HG02571 (cell line): ENCODE results near the gene INCA1.
"Not testable (repeated sequence)": the region's sequence is repeated elsewhere in the genome, so short reads cannot be mapped to it uniquely, and the experiment has no call there.

Source experiments
- ATAC-seq: cut with Tn5 transposase; IDR thresholded peaks from one replicate; pipeline ENCODE4 v1.9.1; 2021; ENCODE audit warnings: mild to moderate bottlenecking, moderate library complexity; ENCODE audit not compliant: unreplicated experiment

The INCA1 gene, protein sequence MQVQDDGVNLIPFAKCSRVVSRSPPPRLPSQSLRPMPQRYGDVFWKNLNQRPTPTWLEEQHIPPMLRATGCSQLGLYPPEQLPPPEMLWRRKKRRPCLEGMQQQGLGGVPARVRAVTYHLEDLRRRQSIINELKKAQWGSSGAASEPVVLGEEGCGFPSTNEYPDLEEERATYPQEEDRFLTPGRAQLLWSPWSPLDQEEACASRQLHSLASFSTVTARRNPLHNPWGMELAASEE

DNA sequence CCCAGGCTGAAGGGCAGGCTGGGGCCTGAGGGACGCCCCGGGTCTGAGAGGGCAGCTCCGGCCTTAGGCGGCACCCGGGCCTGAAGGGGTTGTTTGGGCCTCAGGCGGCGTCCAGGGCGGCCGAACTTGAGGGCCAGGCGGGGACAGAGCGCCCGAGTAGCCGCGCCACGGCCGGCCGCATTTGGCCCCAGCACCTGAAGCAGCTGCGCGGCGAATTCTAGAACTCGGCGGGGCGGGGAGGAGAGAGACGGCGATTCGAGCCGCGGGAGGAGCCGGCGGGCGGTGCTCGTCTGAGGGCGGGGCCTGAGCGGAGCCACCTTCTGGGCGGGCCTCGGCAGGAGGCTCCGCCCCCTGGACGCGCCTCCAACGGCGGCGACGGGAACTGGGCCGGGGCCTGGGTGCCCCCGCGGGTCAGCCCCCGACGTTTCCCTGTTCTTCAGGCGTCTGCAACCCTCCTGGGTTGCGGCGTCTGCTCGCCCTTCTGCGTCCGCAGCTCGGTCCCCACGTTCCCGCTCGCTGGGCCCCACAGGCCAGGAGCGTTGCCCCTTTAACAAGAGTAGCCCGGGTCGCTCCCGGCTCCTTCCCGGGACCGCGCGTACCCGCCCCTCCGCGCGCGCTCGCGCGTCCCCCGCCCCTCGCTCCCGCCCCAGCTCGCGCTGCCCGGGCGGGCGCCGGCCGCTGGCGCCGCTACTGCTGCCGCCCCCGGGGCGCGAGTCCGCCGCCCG lies at the start of gene INCA1, which contains the start of gene KIF1C:
TSS of gene INCA1 (minus strand) at position 221 of the 725 bp plus-strand sequence. CDS start 3,085 bp downstream, outside the sequence.
TSS of gene KIF1C (plus strand) at position 649 of the 725 bp plus-strand sequence. CDS start 2,297 bp downstream, outside the sequence.
- peak; percentile 74 for ATAC-seq

DNA sequence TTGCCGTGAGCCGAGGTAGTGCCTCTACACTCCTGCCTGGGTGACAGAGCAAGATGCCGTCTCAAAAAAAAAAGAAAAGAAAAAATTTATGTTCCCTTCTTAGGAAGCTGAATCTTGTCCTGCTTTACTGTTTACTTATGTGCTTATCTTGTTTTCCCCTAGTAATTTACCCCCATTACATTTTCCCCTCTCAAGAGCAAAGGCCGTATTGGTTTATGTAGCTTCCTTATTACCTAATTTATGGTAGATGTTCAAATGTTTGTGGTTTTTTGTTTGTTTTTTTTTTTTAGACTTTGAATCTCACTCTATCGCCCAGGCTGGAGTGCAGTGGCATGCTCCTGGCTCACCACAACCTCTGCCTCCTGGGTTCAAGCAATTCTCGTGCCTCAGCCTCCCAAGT lies 48.2 kb upstream of the INCA1 start:
- no peak for ATAC-seq

DNA sequence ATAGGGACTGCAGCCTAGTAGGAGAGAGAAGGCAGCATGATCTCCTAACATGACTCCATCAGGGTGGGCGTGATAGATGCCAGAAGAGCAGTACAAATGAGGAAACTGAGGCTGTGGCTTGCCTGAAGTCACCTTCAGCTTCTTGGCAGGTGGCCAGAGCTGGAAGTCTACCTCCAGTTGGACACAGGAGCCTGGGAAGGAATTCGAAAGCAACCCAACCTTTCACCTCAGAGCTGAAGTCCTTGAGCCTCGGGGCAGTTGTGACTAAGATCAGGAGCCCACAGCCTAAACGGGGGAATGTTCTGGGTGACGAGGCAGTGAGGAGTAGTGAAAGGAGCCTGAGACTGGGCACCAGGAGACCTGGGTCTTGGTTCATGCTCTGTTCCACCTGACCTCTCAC lies 47.3 kb upstream of the INCA1 start:
- no peak for ATAC-seq

DNA sequence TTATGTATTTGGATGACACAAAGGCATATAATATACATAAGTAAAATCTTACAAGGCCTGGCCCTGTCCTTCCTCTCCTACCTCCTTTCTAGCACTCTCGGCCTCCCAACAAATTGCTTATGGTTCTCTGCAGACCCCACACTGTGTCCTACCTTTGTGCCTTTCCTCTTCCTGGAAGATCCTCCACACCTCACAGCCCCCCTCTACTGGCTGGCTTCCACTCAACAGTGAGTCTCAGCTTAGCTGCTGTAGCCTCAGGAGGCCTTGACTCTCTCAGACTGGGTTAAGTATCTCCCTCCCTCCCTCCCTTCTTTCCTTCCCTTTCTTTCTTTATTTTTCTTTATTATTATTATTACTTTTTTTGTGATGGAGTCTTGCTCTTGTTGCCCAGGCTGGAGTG lies 46.2 kb upstream of the INCA1 start:
- ATAC-seq, result no peak

DNA sequence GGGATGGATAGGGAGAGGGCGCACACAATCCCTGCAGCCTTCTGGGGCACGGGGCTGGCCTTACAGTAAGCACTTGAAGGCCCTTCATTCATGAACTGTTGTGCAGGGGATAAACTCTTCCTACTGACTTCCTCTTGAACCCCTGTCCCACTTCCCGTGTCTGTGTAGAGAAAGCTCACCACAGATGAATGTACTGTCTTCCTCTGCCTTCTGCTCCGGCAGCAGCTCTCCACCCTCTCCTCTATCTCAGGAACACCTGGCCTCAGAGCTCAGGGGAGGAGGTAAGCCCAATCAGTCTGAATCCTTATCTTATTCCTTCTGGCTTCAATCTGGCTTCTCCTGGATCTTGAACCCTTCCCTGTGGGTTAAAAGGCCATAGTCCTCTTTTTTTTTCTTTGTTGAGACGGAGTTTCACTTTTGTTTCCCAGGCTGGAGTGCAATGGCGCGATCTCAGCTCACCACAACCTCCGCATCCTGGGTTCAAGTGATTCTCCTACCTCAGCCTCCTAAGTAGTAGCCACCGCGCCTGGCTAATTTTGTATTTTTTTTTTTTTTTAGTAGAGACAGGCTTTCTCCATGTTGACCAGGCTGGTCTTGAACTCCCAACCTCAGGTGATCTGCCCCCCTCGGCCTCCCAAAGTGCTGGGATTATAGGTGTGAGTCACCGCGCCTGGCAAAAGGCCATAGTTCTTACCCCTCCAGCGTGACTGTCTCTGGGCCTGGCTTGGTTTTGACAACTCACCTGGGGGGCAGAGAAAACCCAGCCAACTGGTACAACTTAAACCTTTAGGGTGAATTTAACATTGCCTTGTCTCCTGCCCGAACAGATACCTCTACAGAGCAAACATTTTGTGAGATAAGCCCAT lies 45.1 kb upstream of the INCA1 start:
- ATAC-seq, result no peak

DNA sequence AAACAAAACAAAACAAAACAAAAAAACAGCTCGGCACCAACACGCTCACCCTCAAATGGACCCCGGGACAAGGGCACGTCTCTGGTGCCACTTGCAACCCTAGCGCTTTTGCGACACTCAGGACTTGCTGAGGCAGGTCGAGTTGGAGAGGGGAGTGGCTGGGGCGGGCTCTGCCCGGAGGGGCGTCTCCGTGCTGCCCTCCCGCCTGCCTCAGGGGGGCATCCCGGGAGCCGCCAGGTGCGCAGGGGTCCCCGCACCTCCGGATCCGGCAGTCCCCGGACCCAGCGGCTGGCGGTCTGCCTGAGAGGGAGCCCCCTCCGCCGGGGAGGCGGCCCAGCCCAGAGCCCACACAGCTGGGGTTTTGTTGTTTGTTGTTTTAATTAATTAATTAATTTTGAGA lies 38.0 kb upstream of the INCA1 start, which contains the start of gene SLC52A1:
TSS of gene SLC52A1 (minus strand) at position 112 of the 400 bp plus-strand sequence. CDS start 820 bp downstream, outside the sequence.
- ATAC-seq, result no peak

DNA sequence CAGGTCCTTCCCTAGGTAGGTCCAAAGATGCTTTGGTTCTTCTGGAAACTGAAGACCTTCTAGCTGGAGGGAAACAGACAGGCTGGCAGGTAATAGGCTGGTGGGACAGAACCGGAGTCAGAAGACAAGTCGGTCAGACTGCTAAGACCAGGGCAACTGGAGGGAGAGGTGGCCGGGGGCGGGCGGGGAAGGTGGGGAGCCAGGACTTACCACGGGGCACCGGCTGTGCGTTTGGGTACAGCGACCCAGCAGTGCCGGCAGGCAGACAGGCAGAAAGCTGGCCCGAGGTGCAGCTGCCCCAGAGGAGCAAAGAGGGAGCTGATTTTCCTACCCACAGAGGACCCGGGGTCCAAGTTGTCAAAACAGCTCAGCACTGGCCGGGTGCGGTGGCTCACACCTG lies 37.3 kb upstream of the INCA1 start:
- ATAC-seq, result no peak

DNA sequence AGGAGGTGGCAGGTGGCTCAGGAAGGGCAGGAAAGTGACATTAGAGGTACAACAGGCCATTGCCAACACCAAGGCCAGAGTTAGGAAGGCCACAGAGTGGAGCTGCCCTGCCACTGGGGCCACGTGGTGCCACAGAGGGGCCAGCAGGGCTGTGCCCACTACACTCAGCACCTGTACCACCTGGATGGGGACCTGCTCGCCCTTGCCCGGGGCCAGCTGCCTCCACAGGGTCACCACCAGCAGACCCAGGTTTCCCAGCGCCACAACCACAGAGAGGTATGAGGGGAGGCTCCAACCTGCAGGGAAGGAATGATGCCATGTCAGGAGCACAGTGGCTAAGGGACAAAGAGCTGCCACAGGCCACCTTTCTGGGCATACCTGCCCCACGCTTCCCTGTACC lies 36.7 kb upstream of the INCA1 start:
- ATAC-seq, result no peak

DNA sequence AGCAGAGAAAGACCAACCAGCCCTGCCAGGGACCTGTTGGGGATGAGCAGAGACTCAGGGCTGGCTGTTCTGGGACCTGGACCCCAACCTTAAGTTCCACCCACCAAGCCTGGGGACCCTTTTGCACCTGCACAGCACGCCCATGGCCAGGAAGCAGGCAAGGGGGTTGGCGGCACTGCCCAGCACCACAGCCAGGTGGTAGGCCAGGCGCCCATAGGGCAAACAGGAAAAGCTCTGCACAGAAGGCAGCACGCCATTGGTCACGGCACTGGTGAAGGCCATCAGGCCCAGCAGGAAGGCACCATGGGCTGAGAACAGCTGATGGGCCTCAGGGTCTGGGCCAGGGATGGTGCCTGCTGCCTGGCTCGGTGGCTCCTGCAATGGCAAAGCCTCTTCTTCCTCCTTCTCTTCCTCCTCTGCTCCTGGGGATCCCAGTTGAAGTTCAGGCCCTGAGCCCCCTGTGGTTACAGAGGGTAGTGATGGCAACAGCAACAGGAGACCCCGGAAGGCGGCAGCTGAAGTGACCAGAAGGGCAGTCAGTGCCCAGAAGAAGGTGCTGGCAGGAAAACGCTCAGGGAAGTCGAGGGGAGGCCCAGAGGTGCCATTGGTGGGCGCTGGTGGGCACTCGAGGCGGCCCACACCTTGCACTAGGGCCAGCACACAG lies 36.2 kb upstream of the INCA1 start:
- ATAC-seq, result no peak

DNA sequence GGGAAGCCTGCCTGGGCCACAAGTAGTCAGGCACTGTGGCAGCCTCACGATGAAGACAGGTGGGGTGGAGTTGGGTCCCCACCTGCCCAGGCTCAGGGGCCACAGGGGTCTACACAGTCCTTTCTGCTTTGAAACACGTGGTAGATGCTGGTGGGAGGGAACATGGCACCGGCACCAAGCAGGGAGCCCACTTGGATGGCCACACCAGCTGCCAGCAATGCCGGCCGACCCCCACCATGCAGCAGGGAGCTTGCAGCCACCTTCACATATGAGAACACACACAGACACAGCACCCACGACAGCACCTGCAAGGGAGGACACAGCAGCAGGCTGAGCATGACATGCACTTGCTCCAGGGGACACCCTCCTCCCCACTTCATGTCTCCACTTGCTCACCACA lies 35.5 kb upstream of the INCA1 start:
- ATAC-seq, result no peak

DNA sequence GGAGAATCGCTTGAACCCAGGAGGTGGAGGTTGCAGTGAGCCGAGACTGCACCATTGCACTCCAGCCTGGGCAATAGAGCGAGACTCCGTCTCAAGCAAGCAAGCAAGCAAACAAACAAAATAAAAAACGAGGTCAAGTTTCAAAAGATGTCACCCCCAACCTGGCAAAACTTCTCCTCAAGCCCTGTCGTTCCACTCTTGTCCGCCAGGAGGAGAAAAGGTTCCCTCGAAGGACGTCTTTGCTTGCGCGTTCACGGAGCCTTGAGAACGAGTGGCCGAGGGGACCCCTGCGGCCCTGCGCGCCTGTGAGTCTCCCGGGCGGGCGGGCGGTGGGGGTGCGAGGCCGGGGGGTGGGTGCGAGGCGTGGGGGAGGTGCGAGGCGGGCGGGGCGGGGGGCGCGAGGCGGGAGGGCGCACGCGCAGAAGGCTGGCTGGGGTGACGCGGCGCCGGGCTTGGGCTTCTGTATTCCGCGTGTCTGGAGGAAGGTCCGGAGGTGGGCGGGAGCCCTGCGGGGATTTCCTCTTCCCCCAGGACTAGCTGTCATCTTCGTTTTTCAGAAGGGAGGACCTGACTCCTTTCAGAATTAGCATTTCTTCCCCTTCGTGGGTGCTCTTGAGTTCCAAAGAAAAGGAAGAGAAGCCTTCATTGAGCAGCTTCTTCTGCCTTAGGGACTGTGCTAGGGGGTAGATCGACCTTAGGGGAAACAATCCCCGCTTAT lies 34.2 kb upstream of the INCA1 start:
- no peak for ATAC-seq

DNA sequence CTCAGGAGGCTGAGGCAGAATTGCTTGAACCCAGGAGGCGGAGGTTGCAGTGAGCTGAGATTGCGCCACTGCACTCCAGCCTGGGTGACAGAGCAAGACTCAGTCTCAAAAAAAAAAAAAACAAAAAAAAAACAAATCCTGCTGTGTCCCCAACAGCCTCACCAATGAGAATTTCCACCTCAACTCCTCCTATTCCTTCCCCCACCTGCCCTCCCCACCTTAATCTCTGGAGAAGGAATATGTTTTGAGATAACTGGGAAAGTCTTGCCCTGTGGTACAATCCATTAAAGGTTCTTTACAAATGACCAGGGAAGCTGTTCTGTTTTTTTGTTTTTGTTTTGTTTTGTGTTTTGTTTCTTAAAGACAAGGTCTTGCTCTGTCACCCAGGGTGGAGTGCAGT lies 32.8 kb upstream of the INCA1 start:
- not testable (repeated sequence) for ATAC-seq

DNA sequence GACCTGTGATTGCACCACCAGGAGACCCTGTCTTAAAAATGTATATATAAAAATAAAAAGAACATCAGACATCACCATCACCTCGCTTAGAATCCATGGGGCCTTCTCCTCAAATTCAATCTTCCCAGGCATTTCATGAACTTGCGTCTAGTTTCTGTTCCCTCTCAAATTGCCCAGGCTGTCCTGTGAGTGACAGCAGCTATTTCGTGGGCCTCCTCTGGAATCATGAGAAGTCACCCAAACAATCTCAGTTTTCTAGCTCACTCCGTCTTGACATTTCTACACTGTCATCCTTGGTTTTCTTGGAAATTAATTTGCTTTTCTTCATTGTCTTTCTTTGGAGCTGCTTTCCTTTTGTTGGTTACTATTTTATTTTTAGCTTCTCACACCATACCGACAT lies 30.6 kb upstream of the INCA1 start:
- ATAC-seq, result no peak

DNA sequence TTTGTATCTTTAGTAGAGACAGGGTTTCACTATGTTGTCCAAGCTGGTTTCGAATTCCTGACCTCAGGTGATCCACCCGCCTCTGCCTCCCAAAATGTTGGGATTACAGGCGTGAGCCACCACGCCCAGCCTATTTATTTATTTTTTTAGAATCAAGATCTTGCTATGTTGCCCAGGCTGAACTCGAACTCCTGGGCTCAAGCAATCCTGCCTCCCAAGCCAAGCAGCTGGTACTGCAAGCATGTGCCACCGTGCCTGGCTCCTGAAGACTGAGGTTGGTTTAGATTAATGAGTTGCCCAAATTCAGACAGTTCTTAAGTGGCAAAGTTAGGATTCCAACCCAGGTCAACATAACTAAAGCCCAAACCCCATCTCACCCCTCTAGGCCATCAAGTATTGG lies 30.0 kb upstream of the INCA1 start:
- ATAC-seq, result no peak

DNA sequence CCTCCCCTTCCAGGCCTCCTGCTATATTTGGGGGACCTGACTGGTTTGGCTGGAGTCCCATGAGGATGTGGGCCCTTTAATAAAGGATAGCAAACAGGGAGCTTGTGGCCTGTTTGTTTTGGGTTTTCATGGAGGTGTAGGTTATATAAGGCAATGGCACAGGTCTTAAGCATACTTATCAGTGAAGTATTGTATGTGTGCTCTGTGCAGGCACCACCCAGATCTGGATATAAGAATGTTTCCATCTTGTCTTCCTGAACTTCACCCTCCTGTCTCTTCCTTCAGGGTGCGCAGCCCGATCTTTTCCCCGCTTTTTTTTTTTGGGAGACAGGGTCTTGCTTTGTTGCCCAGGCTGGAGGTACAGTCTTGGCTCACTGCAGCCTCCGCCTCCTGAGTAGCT lies 27.3 kb upstream of the INCA1 start:
- ATAC-seq, result no peak

DNA sequence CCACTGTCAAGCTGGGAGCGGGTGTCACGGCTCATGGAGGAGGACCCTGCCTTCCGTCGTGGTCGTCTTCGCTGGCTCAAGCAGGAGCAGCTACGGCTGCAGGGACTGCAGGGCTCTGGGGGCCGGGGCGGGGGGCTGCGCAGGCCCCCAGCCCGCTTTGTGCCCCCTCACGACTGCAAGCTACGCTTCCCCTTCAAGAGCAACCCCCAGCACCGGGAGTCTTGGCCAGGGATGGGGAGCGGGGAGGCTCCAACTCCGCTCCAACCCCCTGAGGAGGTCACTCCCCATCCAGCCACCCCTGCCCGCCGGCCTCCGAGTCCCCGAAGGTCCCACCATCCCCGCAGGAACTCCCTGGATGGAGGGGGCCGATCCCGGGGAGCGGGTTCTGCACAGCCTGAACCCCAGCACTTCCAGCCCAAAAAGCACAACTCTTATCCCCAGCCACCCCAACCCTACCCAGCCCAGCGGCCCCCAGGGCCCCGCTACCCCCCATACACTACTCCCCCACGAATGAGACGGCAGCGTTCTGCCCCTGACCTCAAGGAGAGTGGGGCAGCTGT lies 26.3 kb upstream of the INCA1 start:
- no peak for ATAC-seq

DNA sequence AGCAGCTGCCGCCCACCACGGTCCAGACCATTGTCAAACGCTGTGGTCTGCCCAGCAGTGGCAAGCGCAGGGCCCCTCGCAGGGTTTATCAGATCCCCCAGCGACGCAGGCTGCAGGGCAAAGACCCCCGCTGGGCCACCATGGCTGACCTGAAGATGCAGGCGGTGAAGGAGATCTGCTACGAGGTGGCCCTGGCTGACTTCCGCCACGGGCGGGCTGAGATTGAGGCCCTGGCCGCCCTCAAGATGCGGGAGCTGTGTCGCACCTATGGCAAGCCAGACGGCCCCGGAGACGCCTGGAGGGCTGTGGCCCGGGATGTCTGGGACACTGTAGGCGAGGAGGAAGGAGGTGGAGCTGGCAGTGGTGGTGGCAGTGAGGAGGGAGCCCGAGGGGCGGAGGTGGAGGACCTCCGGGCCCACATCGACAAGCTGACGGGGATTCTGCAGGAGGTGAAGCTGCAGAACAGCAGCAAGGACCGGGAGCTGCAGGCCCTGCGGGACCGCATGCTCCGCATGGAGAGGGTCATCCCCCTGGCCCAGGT lies 24.9 kb upstream of the INCA1 start:
- no peak for ATAC-seq

DNA sequence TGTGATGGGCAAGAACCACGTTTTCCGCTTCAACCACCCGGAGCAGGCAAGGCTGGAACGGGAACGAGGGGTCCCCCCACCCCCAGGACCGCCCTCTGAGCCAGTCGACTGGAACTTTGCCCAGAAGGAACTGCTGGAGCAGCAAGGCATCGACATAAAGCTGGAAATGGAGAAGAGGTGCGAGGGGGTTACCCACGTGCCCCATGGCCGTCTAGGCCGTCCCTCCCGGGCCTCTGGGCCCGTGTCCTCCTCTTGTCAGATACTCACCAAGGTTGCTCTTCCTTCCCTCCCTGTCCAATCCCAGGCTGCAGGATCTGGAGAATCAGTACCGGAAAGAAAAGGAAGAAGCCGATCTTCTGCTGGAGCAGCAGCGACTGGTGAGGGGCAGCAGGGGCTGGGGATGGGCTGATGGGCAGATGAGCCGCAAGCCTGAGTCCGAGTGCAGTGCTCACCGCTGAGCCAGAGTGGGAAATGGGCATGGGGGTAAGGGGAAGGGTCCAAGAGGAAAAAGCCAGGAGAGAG lies 23.2 kb upstream of the INCA1 start:
- no peak for ATAC-seq

DNA sequence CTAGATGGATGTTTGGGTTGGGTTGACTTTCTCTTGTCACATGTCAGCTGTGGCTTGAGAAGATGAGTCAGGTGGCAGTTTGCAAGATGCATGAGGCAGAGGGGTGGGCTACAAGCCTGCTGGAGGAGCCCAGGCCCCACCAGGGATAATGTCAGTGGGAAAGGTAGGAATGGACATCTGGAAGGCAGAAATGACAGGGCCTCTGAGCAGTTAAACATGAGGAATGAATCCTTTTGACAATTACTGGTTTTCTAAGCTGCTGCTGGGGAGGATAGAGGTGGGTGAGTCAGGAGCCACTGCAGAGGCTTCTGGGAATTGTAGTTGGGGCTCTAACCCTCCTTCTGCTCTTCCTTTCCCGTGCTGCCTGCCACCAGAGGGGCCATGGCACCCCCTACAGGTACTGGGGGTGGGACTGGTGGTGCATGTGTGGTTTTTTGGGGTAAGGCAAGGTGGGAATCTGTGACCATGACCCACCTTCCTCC lies 22.2 kb upstream of the INCA1 start:
- no peak for ATAC-seq
